Vagina (tissue), 2 donors: ENCODE results near the gene HOXA6. TPM values are rescaled to one million over a fixed set of nuclear protein-coding genes. Genes with fewer than 3 reads are reported as not detected.

Experiments
- DNase-seq, 2 donors: peaks; one replicate each; pipeline ENCODE4 v3.0.0-alpha.2; 2017; ENCODE audit errors: extremely low spot score in 2 of 2
- H3K27ac ChIP-seq: fragments of 200-600 bp; sonication (generic); one replicate; pipeline ENCODE4 v1.5.1; 2019
- H3K27me3 ChIP-seq: fragments of 200-600 bp; sonication (generic); one replicate; pipeline ENCODE4 v1.5.1; 2019
- H3K36me3 ChIP-seq, 2 donors: fragments of 200-600 bp; sonication (generic); one replicate each; pipeline ENCODE4 v1.5.1; 2017 to 2019
- H3K4me1 ChIP-seq: fragments of 200-600 bp; sonication (generic); one replicate; pipeline ENCODE4 v1.5.1; 2019
- H3K4me3 ChIP-seq, 2 donors: fragments of 200-600 bp; sonication (generic); 1 replicate in 1 of 2; 2 replicates in 1 of 2; pipeline ENCODE4 v1.5.1; 2016 to 2019
- H3K9me3 ChIP-seq: fragments of 200-600 bp; sonication (generic); one replicate; pipeline ENCODE4 v1.5.1; 2019
- CTCF ChIP-seq, 3 experiments: fragments of 450-650 bp in 2 of 3; fragments of 200-600 bp in 1 of 3; sonication (generic) in 1 of 3; IDR thresholded peaks; one replicate each; pipeline ENCODE4 v1.5.1; 2017 to 2019; ENCODE audit warnings: antibody characterized with exemption in 3 of 3, mild to moderate bottlenecking in 2 of 3, moderate library complexity in 2 of 3
- POLR2A ChIP-seq, 2 donors: fragments of 450-650 bp; IDR thresholded peaks; one replicate each; pipeline ENCODE4 v1.6.1; 2017; ENCODE audit warnings: antibody characterized with exemption in 2 of 2, mild to moderate bottlenecking in 2 of 2, moderate library complexity in 2 of 2
- POLR2AphosphoS5 ChIP-seq, 2 donors: sonication (generic); formaldehyde crosslinking; IDR thresholded peaks; one replicate each; pipeline ENCODE4 v1.9.0; 2017; ENCODE audit warnings: antibody characterized with exemption in 2 of 2, mild to moderate bottlenecking in 2 of 2, low read depth in 1 of 2; ENCODE audit not compliant: insufficient read depth in 1 of 2
- intact Hi-C: fragments of 100-400 bp; cut with DNase I; formaldehyde crosslinking; loops from one replicate; pipeline ENCODE4 v1.15.1; 2023
- microRNA counts, 2 donors: library from miRNA; unstranded; fragments of <30 nt; microRNA quantifications; one replicate each; lab custom pipeline; 2016 to 2017
- microRNA-seq: library from miRNA; unstranded; fragments of <30 nt; microRNA quantifications from one replicate; pipeline ENCODE4, GENCODE V29; 2017; ENCODE audit warnings: borderline number of aligned reads, borderline replicate concordance
- small RNA-seq: library from RNA; depleted of rRNA; stranded (forward); fragments of <200 nt; gene quantifications from one replicate; pipeline ENCODE3, GENCODE V24; 2016
- total RNA-seq: library from RNA; depleted of rRNA; stranded (reverse); fragments of >200 nt; gene quantifications from one replicate; pipeline ENCODE4 v1.2.3, GENCODE V29; 2016

The HOXA6 gene
- total RNA-seq, 1 donor from 2014 or later: 1.7 TPM

GRCh38 chr7:27095897-27096767, 51.4 kb downstream of the HOXA6 start, which contains the start of gene HOXA1:
Gene HOXA1, minus strand, starts transcription at chr7:27096000. Its CDS starts 88 bp downstream, at chr7:27095912.
- no peaks in the 10 kb centered on the region for H3K36me3 ChIP-seq
- no peak for DNase-seq
- H3K4me1 ChIP-seq: peaks cover 41% of the 10 kb centered on the region
- peak in 1 of 2 donors; percentile 15 for TF ChIP-seq POLR2A (IDR thresholded peaks at IDR 0.05)
- TF ChIP-seq POLR2AphosphoS5 (IDR thresholded peaks at IDR 0.05; ENCODE audit: insufficient read depth in 1 of 2, low read depth in 1 of 2): peak in 1 of 2 donors; percentile 61
- no peak for TF ChIP-seq CTCF (IDR thresholded peaks at IDR 0.05)
- no peaks in the 10 kb centered on the region for H3K27me3 ChIP-seq
- H3K27ac ChIP-seq: peak within 1 kb of the TSS; percentile 75
- intact Hi-C loops: no loop called here
- no peaks in the 10 kb centered on the region for H3K9me3 ChIP-seq
- H3K4me3 ChIP-seq: peak within 1 kb of the TSS; percentile 66 to 72

MicroRNAs encoded within 50 kb of the gene (microRNA counts, 767-probe panel; counts per million panel counts)
- microRNA hsa-miR-196b-5p (lab: Ali Mortazavi, UCI): 5,514 to 5,529 counts per million in 2 donors

Small RNAs within 50 kb of the gene (microRNA-seq; reads per million reads assigned to microRNA genes)
- gene MIR196B: 6,257 reads per million, percentile 91 among the genes with 10 or more reads in this experiment

Small RNAs within 50 kb of the gene (small RNA-seq; reads per million reads assigned to genes)
- gene AC004080.5: not detected
- not detected for gene RF01977
- not detected for gene RF02140
- not detected for gene RF02141

Other genes with a start within 250 kb of the HOXA6 start
- gene HOXA1, start 51.8 kb downstream of the HOXA6 start, total RNA-seq: 0.74 TPM
- gene HOXA2, start 45.1 kb downstream of the HOXA6 start, total RNA-seq: 2.0 TPM
- 0.98 TPM for gene HOXA4, start 17.0 kb downstream of the HOXA6 start, total RNA-seq
- gene HOXA5, start 4.1 kb downstream of the HOXA6 start, total RNA-seq: 6.1 TPM
- 3.9 TPM for gene HOXA3, start 4.8 kb upstream of the HOXA6 start, total RNA-seq
- gene HOXA7, start 8.9 kb upstream of the HOXA6 start, total RNA-seq: 23.8 TPM
- 13.0 TPM for gene HOXA9, start 17.8 kb upstream of the HOXA6 start, total RNA-seq
- gene HOXA10, start 26.5 kb upstream of the HOXA6 start, total RNA-seq: 19.2 TPM
- 9.8 TPM for gene HOXA11, start 37.5 kb upstream of the HOXA6 start, total RNA-seq
- gene HOXA13, start 52.3 kb upstream of the HOXA6 start, total RNA-seq: 14.5 TPM
- gene EVX1, start 95.0 kb upstream of the HOXA6 start, total RNA-seq: 2.5 TPM